ENCODE measurements around the gene ENTPD1.
A peak's percentile ranks its signal among the peaks of the same experiment; 100 is the strongest.
"Not testable (repeated sequence)": the region's sequence is repeated elsewhere in the genome, so short reads cannot be mapped to it uniquely, and the experiment has no call there.

The ENTPD1 gene

DNA sequence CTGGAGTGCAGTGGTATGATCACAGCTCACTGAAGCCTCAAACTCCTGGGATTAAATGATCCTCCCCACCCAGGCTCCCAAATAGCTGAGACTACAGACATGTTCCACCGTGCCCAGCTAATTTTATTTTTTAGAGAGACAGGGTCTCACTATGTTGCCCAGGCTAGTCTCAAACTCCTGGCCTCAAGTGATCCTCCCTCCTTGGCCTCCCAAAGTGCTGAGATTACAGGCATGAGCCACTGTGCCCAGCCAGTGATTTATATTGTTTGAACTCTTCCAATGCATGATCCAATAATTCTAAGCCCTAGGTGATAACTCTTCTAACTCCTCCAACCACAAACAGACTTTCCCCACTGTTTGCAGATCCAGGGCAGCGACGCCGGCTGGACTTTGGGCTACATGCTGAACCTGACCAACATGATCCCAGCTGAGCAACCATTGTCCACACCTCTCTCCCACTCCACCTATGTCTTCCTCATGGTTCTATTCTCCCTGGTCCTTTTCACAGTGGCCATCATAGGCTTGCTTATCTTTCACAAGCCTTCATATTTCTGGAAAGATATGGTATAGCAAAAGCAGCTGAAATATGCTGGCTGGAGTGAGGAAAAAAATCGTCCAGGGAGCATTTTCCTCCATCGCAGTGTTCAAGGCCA is 110.0 kb downstream of the ENTPD1 start:
- DNase-seq (ENCODE audit: low spot score), result no peak

- DNase-seq (ENCODE audit: low spot score), result no peak
These were observed 110.5 kb downstream of the ENTPD1 start for GRCh38 chr10:95866467-95866842.

DNA sequence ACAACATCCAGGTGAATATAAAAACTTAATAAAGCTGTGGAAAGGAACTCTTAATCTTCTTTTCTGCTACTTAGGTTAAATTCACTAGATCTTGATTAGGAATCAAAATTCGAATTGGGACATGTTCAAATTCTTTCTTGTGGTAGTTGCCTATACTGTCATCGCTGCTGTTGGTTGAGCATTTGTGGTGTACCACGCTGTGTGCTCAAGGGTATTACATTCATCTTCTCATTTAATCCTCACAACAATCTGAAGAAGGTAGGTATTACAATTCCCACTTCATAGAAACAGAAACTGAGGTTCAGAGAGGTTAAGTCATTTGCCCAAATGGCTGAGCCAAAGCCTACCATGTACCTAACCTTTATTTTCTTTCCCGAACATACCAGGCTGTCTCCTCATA is 111.9 kb downstream of the ENTPD1 start:
- DNase-seq (ENCODE audit: low spot score), result no peak

- no peak for DNase-seq (ENCODE audit: low spot score)
These were observed 116.3 kb downstream of the ENTPD1 start for GRCh38 chr10:95872158-95872711.

- no peak for DNase-seq (ENCODE audit: low spot score)
These were observed 117.2 kb downstream of the ENTPD1 start for GRCh38 chr10:95873139-95873538.

- DNase-seq (ENCODE audit: low spot score), result no peak
These were observed 117.7 kb downstream of the ENTPD1 start for GRCh38 chr10:95873651-95874050.

- not testable (repeated sequence) for DNase-seq (ENCODE audit: low spot score)
These were observed 118.8 kb downstream of the ENTPD1 start for GRCh38 chr10:95874783-95875182.

DNA sequence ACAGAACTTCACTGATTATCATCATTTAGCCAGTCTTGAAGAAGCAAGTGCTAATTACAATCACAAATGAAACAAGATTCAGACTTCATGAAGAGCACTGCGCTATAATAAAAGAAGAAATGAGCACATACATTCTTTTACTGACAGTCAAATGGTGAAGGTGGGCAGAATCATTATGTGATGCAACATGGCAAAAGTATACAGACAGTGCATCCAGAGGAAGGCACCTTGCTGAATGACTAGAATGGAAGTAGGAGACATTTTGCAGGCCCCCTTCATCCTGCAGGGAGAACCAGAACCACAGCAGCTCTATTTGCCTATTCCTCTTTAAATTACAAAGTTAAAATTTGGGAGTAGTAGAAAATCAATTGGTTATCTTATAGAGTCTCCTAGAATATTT is 120.8 kb downstream of the ENTPD1 start:
- no peak for DNase-seq (ENCODE audit: low spot score)

- DNase-seq (ENCODE audit: low spot score), result no peak
These were observed 121.9 kb downstream of the ENTPD1 start for GRCh38 chr10:95877881-95878280.

GRCh38 chr10:95880704-95881103 is 124.7 kb downstream of the ENTPD1 start:
- no peak for DNase-seq (ENCODE audit: low spot score)

- no peak for DNase-seq (ENCODE audit: low spot score)
These were observed 125.4 kb downstream of the ENTPD1 start for GRCh38 chr10:95881316-95881715.

GRCh38 chr10:95889830-95890229 is 133.9 kb downstream of the ENTPD1 start:
- DNase-seq (ENCODE audit: low spot score), result no peak

GRCh38 chr10:95896071-95896850 is 140.3 kb downstream of the ENTPD1 start:
- DNase-seq (ENCODE audit: low spot score), result no peak

DNA sequence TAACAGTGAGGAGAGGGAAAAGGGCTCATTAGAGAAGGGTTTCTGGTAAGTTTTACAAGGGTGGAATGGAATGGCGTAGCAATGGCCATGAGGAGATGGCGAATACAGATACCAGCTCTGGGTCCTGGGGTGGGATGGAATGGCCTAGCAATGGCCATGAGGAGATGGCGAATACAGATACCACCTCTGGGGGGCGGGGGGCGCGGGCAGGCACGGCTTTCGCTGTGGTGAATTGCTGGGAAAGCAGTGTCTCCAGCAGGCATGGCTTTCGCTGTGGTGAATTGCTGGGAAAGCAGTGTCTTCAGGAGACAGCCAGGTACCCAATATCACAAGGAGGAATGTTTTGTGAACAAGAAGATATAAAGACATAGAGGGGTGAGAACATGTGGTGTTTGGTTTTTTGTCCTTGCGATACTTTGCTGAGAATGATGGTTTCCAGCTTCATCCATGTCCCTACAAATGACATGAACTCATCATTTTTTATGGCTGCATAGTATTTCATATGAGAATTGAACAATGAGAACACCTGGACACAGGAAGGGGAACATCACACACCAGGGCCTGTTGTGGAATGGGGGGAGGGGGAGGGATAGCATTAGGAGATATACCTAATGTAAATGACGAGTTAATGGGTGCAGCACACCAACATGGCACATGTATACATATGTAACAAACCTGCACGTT is 150.1 kb downstream of the ENTPD1 start:
- DNase-seq (ENCODE audit: low spot score), result not testable (repeated sequence)

DNA sequence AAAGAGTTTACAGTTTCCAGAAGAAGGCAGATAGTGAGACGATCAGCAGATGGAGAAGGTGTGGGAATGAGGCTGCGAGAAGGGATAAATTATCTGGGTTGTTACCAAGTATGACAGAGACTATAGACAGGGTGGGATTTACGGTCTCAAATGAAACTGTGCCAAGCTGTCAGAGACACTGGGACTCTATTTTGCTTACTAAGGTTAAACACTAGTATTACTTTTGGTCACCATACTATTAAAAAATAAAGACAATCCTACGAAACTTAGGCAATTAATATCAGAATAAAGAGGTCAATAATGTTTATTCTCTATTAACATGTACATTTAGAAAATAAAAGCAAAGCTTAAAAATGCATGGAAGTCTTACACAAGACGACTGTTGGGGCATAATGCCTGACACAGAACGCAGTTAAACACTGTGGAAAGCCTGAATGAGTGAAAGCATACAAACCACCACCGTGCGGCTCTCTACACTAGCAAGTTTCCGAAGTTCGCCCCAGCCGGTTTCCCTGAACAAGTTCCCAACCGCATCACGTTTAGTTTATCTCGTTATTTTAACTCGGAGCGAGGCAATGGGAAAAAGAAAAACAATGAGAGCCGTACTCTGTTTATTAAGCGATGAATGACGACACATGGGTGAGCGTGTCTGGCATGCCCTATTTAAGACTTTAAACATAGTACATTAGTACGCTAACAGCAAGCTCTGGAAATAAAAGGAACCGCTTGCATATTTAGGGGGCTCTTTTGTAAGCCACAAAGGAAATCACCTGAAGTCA is 150.9 kb downstream of the ENTPD1 start:
- peak; percentile 72 for DNase-seq (ENCODE audit: low spot score)

DNA sequence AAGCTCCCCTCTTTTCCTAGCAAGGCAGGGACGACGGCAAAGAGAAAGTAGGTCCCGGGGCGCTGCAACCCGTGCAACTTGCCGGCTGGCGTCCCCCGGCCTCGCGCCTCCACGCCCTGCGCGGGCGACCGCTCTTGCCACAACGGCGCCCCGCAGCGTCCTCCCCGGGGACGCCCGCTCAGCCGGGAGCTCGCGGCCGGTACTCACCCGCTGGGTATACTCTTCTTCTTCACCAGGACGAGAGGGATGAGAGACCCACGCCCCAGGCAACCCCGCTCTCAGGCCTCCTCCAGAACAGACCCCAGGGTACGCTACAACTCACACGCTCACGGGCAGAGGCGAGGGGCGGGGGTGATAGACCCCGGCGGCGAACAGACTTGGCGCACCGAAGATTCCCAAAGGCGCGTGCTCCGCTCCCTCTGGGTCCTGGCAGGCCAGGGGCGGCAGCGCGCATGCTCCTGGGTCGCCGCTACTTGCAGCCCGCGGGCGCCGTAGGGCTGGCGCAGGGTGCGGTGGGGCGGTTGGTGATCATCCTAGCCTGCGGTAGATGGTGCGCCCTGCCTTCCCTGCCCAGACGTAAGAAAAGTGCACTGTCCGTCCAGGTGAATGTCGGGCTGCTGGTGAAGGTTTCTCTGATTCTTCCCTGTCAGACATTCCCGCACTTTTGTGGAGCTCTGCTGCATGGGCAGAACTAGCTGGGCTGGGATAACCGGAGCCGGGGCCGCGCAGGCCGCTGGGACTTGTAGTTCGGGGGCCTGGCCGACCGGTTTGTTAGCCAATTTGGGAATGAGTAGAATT is 151.7 kb downstream of the ENTPD1 start, which contains the start of gene CC2D2B:
Gene CC2D2B, plus strand, starts transcription at position 520 of the 798 bp plus-strand sequence. CDS start 3,349 bp downstream, outside the sequence.
- DNase-seq (ENCODE audit: low spot score), result peak; percentile 89

- DNase-seq (ENCODE audit: low spot score), result no peak
These were observed 152.5 kb downstream of the ENTPD1 start for GRCh38 chr10:95908450-95908849.

GRCh38 chr10:95909561-95909960 is 153.6 kb downstream of the ENTPD1 start:
- DNase-seq (ENCODE audit: low spot score), result no peak

DNA sequence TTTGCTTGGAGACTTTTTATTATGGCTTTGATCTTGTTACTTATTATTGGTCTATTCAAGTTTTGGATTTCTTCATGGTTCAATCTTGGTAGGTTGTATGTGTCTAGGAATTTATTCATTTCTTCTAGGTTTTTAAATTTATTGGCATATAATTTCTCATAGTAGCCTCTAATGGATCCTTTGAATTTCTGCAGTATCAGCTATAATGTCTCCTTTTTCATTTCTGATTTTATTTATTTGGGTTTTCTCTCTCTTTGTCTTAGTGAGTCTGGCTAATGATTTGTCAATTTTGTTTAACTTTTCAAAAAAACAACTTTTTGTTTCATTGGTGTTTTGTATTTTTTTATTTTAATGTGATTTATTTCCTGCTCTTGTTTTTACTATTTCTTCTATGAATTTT is 160.1 kb downstream of the ENTPD1 start:
- not testable (repeated sequence) for DNase-seq (ENCODE audit: low spot score)
